ENCODE results near the gene CD274.

- TF ChIP-seq, protein P1, sequence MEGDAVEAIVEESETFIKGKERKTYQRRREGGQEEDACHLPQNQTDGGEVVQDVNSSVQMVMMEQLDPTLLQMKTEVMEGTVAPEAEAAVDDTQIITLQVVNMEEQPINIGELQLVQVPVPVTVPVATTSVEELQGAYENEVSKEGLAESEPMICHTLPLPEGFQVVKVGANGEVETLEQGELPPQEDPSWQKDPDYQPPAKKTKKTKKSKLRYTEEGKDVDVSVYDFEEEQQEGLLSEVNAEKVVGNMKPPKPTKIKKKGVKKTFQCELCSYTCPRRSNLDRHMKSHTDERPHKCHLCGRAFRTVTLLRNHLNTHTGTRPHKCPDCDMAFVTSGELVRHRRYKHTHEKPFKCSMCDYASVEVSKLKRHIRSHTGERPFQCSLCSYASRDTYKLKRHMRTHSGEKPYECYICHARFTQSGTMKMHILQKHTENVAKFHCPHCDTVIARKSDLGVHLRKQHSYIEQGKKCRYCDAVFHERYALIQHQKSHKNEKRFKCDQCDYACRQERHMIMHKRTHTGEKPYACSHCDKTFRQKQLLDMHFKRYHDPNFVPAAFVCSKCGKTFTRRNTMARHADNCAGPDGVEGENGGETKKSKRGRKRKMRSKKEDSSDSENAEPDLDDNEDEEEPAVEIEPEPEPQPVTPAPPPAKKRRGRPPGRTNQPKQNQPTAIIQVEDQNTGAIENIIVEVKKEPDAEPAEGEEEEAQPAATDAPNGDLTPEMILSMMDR (IDR thresholded peaks at IDR 0.05): no peak
- no peak for TF ChIP-seq POLR2A (IDR thresholded peaks at IDR 0.05)
Measured at GRCh38 chr9:5512658-5513452, 62.5 kb downstream of the CD274 start.
